ENCODE data around the gene PF4V1.

PF4V1 gene, protein sequence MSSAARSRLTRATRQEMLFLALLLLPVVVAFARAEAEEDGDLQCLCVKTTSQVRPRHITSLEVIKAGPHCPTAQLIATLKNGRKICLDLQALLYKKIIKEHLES

DNA sequence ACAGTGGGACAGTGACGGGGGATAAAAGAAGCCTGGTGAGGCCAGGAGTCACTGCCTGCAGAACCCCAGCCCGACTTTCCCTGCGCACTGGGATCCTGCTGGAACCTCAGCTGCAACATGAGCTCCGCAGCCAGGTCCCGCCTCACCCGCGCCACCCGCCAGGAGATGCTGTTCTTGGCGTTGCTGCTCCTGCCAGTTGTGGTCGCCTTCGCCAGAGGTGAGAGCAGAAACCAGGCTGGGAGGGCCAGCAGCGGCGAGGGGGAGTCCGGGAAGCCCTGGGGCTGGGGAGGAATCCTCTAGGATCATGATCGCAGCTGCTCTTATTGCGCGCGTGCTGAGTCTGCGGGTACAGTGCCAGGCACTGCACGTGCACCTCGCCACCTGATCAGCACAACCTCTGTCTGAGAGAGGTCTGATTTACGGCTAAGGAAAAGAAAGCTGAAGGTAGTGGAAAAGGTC, at the start of gene PF4V1:
Gene PF4V1 (plus strand): TSS at position 51 of the 459 bp plus-strand sequence. CDS start 67 bp downstream, at position 118.
- no peak for DNase-seq

DNA sequence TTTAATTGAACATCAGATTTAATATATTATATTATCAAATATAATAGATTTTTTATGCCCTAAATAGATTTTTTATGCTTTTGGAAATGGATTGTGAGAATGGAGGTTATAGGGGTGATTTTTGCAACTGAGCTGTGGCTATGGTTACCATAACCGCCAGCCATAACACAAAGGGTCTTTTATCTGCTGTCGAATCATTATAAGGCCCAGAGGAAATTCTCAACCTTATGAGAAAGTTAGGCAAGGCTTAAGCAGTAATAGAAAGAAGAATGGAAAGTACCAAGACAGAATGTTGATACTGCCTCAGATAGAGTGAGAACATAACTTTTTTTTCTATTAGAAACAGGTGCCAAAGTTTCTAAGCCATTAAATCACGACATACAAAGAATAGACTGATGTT, 42.9 kb upstream of the PF4V1 start:
- DNase-seq, result no peak

DNA sequence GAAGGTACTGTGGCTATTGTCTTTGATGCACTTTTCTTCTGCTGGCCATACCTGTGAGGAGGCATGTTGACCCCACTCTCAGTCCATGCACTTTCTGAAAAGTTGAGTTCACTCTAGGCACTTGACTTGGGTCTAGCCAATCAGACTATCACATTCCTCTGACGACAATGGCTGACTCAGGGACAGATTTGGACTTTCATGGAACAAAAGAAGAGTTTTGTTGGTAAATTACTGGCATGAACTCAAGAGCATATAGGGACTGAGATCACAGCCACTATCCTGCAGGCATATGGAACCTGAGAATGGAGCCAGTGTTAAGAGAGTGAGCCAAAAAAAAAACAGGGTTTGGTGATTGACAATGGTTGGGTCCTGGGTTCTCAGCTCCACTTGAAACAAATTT, 41.3 kb upstream of the PF4V1 start:
- no peak for DNase-seq

DNA sequence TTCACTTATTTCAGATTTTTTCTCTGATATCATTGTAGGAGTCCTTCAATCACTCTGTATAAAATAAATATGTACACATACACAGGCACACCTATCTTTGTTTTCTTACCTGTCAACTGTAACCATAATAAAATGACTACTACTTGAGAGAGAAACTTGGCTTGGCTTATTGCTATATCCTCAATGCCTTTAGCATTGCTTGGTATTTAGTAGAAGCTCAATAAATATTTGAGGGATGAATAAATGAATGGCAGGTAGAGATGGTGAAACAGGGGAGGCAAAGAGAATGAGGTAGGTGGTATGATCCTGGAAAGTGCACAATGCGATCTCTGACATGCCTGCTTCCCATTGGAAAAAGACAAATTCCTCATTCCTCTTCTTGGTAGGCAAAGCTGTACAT, 38.4 kb upstream of the PF4V1 start:
- DNase-seq, result no peak

DNA sequence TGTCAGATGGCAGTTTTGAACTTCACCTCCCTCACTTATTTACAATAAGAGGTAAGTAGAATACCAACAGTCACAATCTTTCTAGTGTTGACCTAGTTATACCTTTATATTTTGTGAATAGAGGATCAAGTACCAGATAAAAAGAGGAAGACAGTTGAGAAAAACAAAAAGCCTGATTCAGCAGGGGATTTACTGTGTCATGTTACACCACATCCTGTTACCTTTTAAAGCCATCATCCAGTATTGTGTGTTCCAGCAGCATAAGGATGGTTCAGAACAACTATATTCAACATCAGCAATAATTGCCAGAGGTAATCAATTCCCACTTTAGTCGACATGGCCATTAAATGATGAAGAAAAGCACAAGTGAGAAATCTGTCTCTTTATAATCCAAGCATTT, 38.0 kb upstream of the PF4V1 start:
- DNase-seq, result no peak

DNA sequence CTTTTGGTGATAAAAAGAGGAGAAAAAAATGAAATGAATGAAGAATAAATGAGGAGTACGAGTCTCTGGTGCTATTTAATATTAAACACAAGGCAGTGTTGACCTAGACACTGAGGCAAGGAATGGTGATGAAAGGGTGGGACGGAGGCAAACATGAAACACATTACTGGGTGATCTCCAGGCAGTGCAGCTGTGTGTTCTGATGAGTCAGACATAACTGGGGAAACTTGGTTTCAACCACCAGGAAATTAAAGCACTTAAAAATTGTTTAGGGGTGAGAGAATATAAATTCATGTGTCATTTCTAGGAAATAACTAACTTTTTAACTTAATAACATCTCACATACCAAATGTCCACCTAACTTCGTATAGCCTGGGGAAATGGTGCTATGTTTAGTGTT, 36.3 kb upstream of the PF4V1 start:
- DNase-seq, result no peak

DNA sequence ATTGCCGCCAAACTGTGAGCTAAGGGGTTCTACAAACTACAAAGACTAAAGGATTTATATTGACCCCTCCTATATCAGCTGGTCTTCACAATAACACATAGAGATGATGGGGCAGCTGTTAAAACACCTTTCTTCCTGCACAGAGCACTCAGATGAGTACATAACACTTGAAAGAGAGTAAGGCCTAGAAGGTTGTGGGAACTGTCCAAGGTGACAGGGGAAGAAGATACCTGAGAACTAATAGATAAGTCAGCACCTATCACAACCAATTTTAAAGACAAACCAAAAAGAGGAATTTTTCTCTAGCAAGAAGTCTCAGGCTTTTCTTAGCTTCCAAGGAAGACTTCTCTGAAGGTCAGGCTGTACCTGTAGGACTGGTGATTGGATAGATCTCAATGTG, 35.8 kb upstream of the PF4V1 start:
- DNase-seq, result no peak

DNA sequence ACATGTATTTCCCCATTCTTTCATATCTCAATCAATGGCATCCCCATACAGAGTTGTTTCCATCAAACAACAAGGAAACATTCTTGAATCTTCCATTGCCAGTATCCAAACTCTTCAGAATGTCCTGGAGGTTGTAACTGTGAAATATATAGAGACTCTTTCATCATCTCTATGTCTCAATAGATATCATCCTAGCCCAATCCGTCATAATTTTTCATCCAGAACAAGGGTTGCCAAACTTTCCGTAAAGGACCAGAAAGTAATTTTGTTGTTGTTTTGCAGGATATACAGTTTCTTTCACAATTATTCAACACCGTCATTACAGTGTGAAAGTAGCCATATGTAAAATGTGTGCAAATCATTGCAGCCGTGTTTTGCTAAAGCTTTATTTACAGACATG, 31.8 kb upstream of the PF4V1 start:
- DNase-seq, result no peak

DNA sequence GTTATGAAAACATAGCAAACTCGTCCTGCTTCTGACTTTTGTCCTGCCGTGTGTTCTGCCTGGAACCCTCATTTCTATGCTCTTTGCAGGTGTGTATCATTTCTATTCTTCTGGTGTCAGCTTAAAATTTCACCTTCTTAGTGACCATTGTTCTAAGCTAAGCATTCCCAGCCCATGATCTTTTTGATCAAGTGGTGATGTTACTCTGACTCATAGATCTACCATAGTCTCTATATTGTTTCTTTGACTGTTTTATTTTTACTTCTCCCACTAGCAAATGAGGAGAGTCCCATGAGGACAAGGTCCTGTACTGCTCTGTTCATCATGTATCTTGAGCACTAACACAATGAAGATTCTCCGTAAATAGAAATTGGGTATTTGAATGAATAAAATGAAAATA, 30.7 kb upstream of the PF4V1 start:
- DNase-seq, result no peak

DNA sequence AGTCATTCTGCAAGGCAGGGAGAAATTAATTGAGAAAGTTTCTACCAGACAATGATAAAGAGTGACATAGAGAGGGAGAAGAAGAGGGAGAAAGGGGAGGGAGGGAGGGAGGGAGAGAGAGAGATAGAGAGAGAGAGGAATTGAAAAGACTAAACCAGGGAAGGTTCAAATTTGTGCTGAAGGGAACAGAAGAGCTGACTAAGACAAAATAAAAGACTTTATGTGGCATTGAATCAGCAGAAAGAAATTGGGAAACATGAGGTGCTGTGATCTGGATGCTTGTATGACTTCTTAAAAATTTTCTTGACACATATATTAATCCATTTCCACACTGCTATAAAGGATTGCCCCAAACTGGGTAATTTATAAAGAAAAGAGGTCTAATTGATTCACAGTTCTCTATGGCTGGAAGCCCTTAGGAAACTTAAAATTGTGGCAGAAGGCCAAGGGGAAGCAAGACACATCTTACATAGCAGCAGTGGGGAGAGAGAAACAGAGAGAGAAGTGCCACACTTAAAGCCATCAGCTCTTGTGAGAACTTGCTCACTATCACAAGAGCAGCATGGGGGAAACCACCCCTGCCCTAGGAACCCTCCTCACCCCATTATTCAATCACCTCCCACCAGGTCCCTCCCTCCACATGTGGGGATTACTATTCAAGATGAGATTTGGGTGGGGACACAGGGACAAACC, 30.1 kb upstream of the PF4V1 start:
- no peak for DNase-seq

DNA sequence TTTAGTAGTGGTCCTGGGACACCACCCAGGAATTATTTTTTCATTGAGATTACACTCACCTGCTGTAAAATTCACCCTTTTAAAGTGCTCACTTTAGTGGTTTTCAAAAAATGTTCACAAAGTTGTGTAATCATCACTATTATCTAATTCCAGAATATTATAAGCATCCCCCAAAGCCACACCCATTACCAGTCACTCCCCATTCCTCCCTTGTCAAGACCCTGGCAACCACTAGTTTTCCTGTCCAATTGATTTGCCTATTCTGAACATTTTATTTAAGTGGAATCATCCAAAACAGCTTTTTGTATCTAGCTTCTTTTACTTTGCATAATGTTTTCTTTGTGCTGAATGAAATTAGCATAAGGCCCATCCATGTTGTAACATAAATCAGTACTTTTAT, 29.3 kb upstream of the PF4V1 start:
- no peak for DNase-seq

DNA sequence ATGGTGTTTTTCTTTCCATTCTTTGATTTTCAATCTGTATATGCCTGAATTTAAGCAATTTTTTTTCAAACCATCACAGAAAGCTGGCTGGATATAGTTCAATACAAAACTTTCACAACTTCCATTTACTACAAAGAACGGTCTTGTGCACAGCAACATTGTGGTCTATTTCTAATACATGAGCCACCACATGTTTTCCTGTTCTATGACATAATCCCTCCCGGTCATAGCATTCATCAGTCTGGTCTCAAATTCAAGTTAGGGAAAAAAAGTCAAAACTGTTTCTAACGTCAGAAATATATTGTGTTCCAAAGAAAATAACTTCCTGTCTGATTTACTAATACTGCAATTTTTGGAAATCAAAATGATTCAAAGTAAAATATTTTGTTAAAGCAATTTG, 24.1 kb upstream of the PF4V1 start:
- DNase-seq, result no peak

DNA sequence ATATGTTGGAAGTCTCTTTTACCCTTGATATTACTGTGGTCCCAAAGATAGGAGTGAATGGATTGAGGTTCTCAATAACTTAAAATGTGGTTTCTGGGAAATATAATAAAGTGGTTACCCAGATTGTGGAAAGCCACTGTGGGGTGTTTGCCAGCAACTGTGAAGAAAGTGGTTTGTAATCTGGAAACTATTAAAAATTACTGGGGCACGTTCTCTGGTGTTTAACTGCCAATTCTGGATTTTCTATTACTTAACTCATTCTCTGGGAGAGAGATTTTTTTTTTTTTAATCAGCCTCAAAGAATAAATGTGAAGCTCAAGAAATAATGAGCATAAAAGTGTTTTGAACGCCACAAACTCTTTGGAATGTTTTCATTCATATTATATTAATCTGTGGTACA, 21.5 kb upstream of the PF4V1 start:
- DNase-seq, result no peak

DNA sequence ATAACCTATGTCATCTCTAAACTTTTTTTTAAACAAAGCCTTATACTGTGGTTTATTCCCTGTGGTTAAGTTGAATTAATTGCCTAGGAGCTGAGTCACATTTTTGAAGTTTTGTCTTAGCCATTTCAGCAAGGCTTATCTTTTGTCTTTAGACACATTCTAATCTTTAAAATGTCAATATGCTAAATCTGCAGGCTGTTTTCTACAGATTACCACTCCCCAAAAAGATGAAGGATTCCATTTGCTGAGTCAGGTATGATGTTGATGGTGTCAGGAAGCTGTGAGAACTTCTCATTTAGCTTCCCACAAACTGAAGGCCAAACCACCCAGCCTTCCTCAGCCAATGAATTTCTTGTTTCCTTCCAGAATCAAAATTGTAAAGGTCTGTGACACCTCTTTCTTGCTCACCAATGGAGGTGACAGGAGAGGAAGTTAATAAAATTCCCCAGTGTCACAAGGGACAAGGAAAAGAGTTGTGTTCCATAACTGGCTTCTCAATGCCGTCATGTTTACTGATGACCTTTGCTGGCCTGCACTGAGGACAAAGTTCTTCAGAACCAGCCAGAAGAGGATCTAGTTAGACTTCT, 20.4 kb upstream of the PF4V1 start:
- no peak for DNase-seq

DNA sequence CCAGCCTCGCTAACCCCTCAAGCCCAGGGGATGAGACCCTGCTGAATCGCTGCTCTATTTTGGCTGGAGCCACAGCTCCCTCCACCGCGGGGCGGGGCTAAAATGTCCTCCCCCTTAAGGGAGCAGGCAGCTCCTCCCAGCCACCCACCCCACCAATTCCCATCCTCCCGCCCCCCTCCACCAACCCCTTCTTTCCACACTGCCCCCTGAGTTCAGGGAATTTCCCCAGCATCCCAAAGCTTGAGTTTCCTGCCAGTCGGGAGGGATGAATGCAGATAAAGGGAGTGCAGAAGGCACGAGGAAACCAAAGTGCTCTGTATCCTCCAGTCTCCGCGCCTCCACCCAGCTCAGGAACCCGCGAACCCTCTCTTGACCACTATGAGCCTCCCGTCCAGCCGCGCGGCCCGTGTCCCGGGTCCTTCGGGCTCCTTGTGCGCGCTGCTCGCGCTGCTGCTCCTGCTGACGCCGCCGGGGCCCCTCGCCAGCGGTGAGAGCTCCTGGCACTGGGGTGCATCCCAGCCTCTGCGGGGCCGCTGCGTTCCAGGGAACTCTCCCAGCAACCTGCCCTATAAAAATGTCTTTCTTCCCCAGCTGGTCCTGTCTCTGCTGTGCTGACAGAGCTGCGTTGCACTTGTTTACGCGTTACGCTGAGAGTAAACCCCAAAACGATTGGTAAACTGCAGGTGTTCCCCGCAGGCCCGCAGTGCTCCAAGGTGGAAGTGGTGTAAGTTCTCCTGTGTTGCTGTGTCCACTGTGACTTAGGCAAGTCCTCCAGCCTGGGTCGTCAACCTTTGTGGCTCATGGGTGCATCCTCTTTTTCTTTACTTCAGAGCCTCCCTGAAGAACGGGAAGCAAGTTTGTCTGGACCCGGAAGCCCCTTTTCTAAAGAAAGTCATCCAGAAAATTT, 16.5 kb upstream of the PF4V1 start, which contains the start of gene CXCL6:
Gene CXCL6 (plus strand): TSS at position 306 of the 907 bp plus-strand sequence. CDS start 73 bp downstream, at position 379.
- DNase-seq, result no peak

DNA sequence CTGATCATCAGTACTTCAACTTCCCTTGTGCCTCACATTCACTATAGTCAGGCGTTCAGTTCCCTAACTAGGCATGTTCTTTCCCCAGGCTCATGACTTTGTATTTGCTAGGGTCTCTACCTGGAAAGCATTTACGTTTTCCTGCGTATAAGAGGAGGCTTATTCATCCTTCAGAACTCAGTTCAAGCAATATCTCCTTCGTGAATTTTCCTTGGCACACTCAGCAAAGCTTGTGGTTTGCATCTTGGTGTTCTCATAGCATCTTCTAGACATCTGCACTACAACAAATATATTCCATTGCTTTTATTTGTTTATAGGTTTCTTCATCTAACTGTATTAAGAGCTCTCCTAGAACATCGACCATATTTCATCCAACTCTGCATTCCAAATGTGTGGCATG, 14.0 kb upstream of the PF4V1 start:
- no peak for DNase-seq

DNA sequence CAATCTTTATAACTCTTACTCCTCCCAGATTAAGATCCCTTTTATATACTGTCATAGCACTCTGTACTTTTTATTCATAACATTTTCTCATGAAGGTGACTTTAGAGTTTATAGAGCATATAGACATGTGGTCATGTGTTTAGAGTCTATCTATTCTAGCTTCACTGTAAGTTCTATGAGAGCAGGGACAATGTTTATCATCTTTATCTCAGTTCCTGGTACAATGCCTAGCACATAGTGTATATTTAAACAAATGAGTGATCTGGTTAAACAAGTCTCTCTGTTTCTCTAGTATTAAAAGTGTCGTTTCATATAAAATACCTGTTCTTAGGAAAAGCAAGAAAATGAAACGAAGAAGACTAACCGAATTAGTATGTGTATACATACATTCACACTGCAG, 13.4 kb upstream of the PF4V1 start:
- no peak for DNase-seq

DNA sequence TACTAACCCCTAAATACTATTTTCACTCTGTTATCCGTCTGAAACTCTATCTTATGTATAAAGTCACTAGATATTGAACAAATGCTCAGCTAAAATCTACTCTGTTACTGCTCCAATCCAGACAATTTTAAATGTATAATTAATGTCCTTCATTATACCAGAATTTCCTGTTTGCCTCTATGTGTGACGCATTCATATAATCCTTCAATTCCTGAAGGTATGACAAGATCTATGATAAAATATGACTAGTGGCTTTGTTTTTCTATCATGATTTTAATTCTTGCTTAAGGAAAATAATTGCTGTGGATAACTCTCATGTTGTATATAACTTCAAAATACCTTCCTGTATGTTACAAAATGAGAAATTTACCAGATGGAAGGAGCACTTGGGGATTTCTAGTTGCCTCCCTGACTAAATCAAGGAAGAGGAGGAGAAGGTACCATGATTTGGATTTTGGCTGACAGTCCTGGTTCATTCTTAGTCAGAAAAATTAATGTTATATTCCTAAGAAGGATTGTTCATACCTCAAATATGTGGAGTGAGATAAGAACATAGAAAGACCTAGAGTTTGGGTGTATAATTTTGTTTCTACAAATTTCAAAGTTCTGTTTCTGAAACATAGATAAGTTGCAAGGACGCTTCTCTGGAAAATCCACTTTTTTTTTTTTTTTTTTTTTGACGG, 11.7 kb upstream of the PF4V1 start:
- no peak for DNase-seq

DNA sequence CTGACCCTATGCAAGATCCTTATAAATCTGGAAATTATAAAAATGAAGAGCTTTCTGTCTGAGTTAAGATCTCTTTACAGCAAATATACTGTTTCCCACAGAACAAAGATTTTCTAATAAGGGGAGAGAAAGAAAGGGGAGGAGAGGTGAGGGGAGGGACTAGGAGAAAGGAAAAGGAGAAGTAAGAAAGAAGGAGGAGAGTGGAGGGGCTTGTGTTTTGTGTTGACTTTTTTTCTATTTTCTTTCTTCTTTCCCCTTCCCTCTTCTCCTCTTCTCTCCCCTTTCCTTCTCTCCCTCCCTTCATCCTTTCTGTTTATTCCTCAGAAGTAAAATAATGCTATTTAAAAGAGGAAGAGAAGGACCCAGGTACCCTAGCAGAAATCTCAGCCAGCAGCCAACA, 10.4 kb upstream of the PF4V1 start:
- DNase-seq, result no peak

DNA sequence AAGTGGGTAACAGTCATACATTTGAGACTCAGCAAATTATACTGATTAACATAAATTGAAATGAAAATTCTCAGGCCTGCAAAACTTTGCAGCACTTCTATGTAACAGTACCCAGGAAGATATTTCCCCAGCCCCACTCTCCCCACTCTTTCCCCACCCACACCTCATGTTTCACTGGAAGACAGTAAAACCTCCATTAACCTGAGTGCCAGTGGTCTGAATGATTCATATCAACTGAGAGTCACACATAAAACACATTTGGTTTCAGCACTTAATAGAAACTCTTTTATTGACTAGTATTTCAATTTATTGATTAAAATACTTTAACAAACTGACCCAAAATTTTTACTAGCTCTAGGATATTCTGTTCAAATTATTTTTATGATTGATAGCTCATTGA, 9.7 kb upstream of the PF4V1 start:
- DNase-seq, result no peak

DNA sequence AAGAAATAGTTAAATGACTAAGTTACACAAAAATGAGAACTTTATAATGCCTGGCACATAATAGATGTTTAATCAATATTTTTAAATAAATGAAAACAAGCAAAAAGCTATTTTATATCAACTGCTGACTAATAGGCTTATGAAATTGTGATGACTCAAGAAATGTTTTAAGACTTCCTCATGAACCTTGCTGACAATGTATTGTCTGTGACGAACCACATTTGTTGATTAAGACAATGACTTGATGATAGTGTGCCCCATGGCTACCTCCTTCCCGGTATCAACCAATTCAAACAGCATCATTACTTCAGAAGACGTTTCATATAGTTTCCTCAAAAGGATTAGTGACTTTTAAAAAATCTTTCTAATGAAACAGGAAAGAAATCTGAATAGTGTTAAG, 8.8 kb upstream of the PF4V1 start:
- DNase-seq, result no peak

DNA sequence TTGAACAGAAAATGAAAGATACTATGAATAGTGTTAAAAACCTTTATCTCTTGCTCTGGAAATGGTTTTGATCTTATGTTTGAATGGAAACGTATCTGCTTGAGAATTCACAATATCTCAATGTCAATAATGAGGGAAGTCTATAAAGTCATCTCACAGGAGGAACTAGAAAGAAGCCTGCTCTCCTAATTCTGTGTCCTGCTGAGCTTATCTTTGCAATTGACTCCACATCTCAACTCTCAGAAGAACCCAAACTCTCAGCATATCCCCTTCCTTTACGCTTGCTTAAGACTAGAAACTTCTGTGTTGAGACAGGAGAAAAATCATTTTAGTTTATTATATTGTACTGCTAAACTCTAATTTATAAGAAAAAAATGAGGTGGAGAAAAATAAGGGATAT, 8.3 kb upstream of the PF4V1 start:
- DNase-seq, result no peak
